H1 (cell line): ENCODE data around the gene FBXL15. TPM values are rescaled to one million over a fixed set of nuclear protein-coding genes. Genes with fewer than 3 reads are reported as not detected.

Source experiments
- CTCF ChIA-PET: fragments of 300-600 bp; sonication (Branson Sonifier 250); formaldehyde crosslinking; loops from one replicate; lab custom pipeline; 2021; ENCODE audit not compliant: partially characterized antibody; lab: Charles Lee
- POLR2A ChIA-PET: fragments of 300-600 bp; sonication (Branson Sonifier 250); formaldehyde crosslinking; loops from one replicate; lab custom pipeline; 2021; ENCODE audit warnings: inconsistent platforms; ENCODE audit not compliant: partially characterized antibody; lab: Charles Lee
- DNase-seq, 2 experiments: peaks; one replicate each; pipeline versions ENCODE4 v3.0.0 to v3.0.0-alpha.2; 2010 to 2022; ENCODE audit warnings: low spot score in 2 of 2, low read depth in 1 of 2, mixed read lengths in 1 of 2
- FAIRE-seq: peaks from 2 replicates; lab custom pipeline; 2011; peaks lifted over from hg19 to GRCh38; lab: Jason Lieb, UNC
- H2AFZ ChIP-seq: 2 replicates; pipeline ENCODE4 v1.8.1; 2012; ENCODE audit warnings: low read length, inconsistent platforms
- H2AK5ac ChIP-seq: 2 replicates; pipeline ENCODE4 v1.6.1; 2013; ENCODE audit warnings: low read depth, low read length
- H2BK120ac ChIP-seq: replicated peaks from 2 replicates; pipeline ENCODE3; 2013; ENCODE audit warnings: low read depth, low read length, inconsistent platforms
- H2BK12ac ChIP-seq: 2 replicates; pipeline ENCODE4 v1.6.1; 2013; ENCODE audit warnings: low read depth, low read length
- H2BK15ac ChIP-seq: 2 replicates; pipeline ENCODE4 v1.6.1; 2013; ENCODE audit warnings: low read length
- H2BK20ac ChIP-seq: 2 replicates; pipeline ENCODE4 v1.6.1; 2013; ENCODE audit warnings: low read length
- H2BK5ac ChIP-seq: 2 replicates; pipeline ENCODE4 v1.6.1; 2013; ENCODE audit warnings: low read depth, low read length
- H3K14ac ChIP-seq: 2 replicates; pipeline ENCODE4 v1.6.1; 2013; ENCODE audit warnings: inconsistent platforms; ENCODE audit not compliant: insufficient read length
- H3K18ac ChIP-seq: 2 replicates; pipeline ENCODE4 v1.6.1; 2013; ENCODE audit warnings: low read length; ENCODE audit errors: extremely low read depth
- H3K23ac ChIP-seq: 2 replicates; pipeline ENCODE4 v1.6.1; 2013; ENCODE audit warnings: inconsistent platforms; ENCODE audit not compliant: insufficient read length
- H3K23me2 ChIP-seq: 2 replicates; pipeline ENCODE4 v1.6.1; 2013; ENCODE audit warnings: low read depth, low read length
- H3K27ac ChIP-seq: 2 replicates; pipeline ENCODE4 v1.6.1; 2011; ENCODE audit warnings: low read depth, low read length, inconsistent platforms
- H3K27me3 ChIP-seq, 4 experiments: replicated peaks in 1 of 4; 1 replicate in 1 of 4; 2 replicates in 3 of 4; pipeline versions ENCODE4 v1.6.1 to v1.8.1; 2011 to 2013; ENCODE audit warnings: low read length in 3 of 4, mild to moderate bottlenecking in 3 of 4, inconsistent platforms in 2 of 4, mixed read lengths in 2 of 4, moderate library complexity in 1 of 4; ENCODE audit not compliant: control insufficient read depth in 3 of 4, insufficient read depth in 3 of 4; ENCODE audit errors: extremely low read depth in 1 of 4
- H3K36me3 ChIP-seq, 4 experiments: 2 replicates each; pipeline versions ENCODE4 v1.6.1 to v1.8.1; 2011 to 2013; ENCODE audit warnings: mild to moderate bottlenecking in 4 of 4, low read length in 3 of 4, moderate library complexity in 2 of 4, control low read depth in 1 of 4, inconsistent platforms in 1 of 4; ENCODE audit not compliant: insufficient read depth in 4 of 4, control insufficient read depth in 2 of 4
- H3K4ac ChIP-seq: replicated peaks from 2 replicates; pipeline ENCODE3; 2013; ENCODE audit warnings: low read length, low read depth, mixed read lengths, inconsistent platforms; ENCODE audit not compliant: insufficient read length
- H3K4me1 ChIP-seq, 4 experiments: replicated peaks in 1 of 4; 1 replicate in 1 of 4; 2 replicates in 3 of 4; pipeline versions ENCODE4 v1.6.1 to v1.8.1; 2011 to 2013; ENCODE audit warnings: low read length in 3 of 4, inconsistent platforms in 2 of 4, mixed read lengths in 1 of 4; ENCODE audit not compliant: insufficient read depth in 4 of 4, control insufficient read depth in 3 of 4
- H3K4me2 ChIP-seq, 2 experiments: 2 replicates each; pipeline versions ENCODE4 v1.6.1 to v1.8.1; 2011 to 2013; ENCODE audit warnings: low read depth in 2 of 2, low read length in 2 of 2, control low read depth in 1 of 2, inconsistent platforms in 1 of 2, mild to moderate bottlenecking in 1 of 2; ENCODE audit not compliant: insufficient read depth in 1 of 2
- H3K4me3 ChIP-seq, 4 experiments: fragments of 200-600, 300-600 bp in 1 of 4; sonication (generic), shearing (Covaris generic), sonication (Bioruptor Twin) in 1 of 4; 2 replicates each; pipeline versions ENCODE4 v1.5.1 to v1.8.1; 2011 to 2016; ENCODE audit warnings: low read length in 4 of 4, low read depth in 3 of 4, control low read depth in 2 of 4, inconsistent platforms in 2 of 4, mild to moderate bottlenecking in 2 of 4, mixed read lengths in 1 of 4, moderate library complexity in 1 of 4; ENCODE audit not compliant: insufficient read depth in 2 of 4; ENCODE audit errors: extremely low read depth in 1 of 4
- H3K56ac ChIP-seq: replicated peaks from 2 replicates; pipeline ENCODE3; 2013; ENCODE audit warnings: low read depth, mild to moderate bottlenecking, mixed read lengths, low read length, inconsistent platforms; ENCODE audit not compliant: insufficient read length
- H3K79me1 ChIP-seq: 2 replicates; pipeline ENCODE4 v1.6.1; 2013; ENCODE audit warnings: low read depth, low read length, control low read depth
- H3K79me2 ChIP-seq, 2 experiments: 2 replicates each; pipeline versions ENCODE4 v1.6.1 to v1.8.1; 2012 to 2013; ENCODE audit warnings: low read length in 2 of 2, mild to moderate bottlenecking in 2 of 2, inconsistent platforms in 1 of 2; ENCODE audit not compliant: insufficient read depth in 2 of 2, control insufficient read depth in 1 of 2
- H3K9ac ChIP-seq, 4 experiments: replicated peaks in 1 of 4; 1 replicate in 1 of 4; 2 replicates in 3 of 4; pipeline versions ENCODE4 v1.6.1 to v1.8.1; 2011 to 2013; ENCODE audit warnings: low read depth in 3 of 4, low read length in 3 of 4, control low read depth in 2 of 4, mild to moderate bottlenecking in 2 of 4, moderate library complexity in 2 of 4, inconsistent platforms in 1 of 4; ENCODE audit errors: extremely low read depth in 1 of 4
- H3K9me3 ChIP-seq, 2 experiments: 2 replicates each; pipeline versions ENCODE4 v1.6.1 to v1.8.1; 2012 to 2013; ENCODE audit warnings: mild to moderate bottlenecking in 2 of 2, moderate library complexity in 2 of 2, control low read depth in 1 of 2, inconsistent platforms in 1 of 2, low read depth in 1 of 2, low read length in 1 of 2, mixed read lengths in 1 of 2; ENCODE audit not compliant: insufficient read depth in 2 of 2
- H4K20me1 ChIP-seq, 2 experiments: replicated peaks in 1 of 2; 2 replicates each; pipeline versions ENCODE3 to v1.8.1; 2011 to 2013; ENCODE audit warnings: inconsistent platforms in 2 of 2, low read length in 2 of 2, mild to moderate bottlenecking in 1 of 2; ENCODE audit not compliant: insufficient read depth in 2 of 2, control insufficient read depth in 1 of 2
- H4K5ac ChIP-seq: 2 replicates; pipeline ENCODE4 v1.6.1; 2013; ENCODE audit warnings: low read length, low read depth, mixed read lengths, inconsistent platforms; ENCODE audit not compliant: insufficient read length
- H4K8ac ChIP-seq: 2 replicates; pipeline ENCODE4 v1.8.0; 2013; ENCODE audit warnings: mild to moderate bottlenecking, moderate library complexity, low read length, inconsistent platforms; ENCODE audit not compliant: insufficient read depth; ENCODE audit errors: extremely low read depth
- H4K91ac ChIP-seq: replicated peaks from 2 replicates; pipeline ENCODE3; 2013; ENCODE audit warnings: low read length, mixed read lengths, inconsistent platforms; ENCODE audit not compliant: insufficient read length
- E2F6 ChIP-seq: IDR thresholded peaks from 2 replicates; pipeline ENCODE4 v1.6.1; 2012; ENCODE audit warnings: inconsistent platforms
- SIX5 ChIP-seq: IDR thresholded peaks from 2 replicates; pipeline ENCODE4 v1.6.1; 2011; ENCODE audit warnings: mild to moderate bottlenecking, low read depth, low read length
- WGBS, 2 experiments: shearing (Covaris generic) in 1 of 2; methylation state at CpG; one replicate each; pipeline versions ENCODE4 v1.1.6 to v1.1.7; 2013 to 2015; ENCODE audit warnings: low lambda C conversion rate in 2 of 2, mixed read lengths in 2 of 2, inconsistent platforms in 1 of 2, low coverage in 1 of 2, missing lambda C conversion rate in 1 of 2; ENCODE audit not compliant: insufficient replicate concordance in 2 of 2, insufficient coverage in 1 of 2, insufficient read length in 1 of 2; ENCODE audit errors: extremely low coverage in 1 of 2, missing lambda C conversion rate in 1 of 2; 5-methylcytosine and 5-hydroxymethylcytosine counted together
- polyA plus RNA-seq, 7 experiments: library from polyadenylated mRNA; depleted of rRNA in 3 of 7; stranded (reverse) in 5 of 7; unstranded in 2 of 7; fragments of >200 nt in 5 of 7; fragments of 200-250 nt in 2 of 7; gene quantifications; 1 replicate in 5 of 7; 2 replicates in 1 of 7; 4 replicates in 1 of 7; pipeline versions ENCODE4 v1.2.1 to v1.2.3, GENCODE V29; 2011 to 2013; ENCODE audit warnings: missing spikeins in 2 of 7, mixed read lengths in 2 of 7
- total RNA-seq: library from RNA; stranded (reverse); fragmentation: NEBNext Ultra II Directional; extraction: Animal tissue kit (Norgen Biotek cat#: 25700); gene quantifications from 2 replicates; pipeline ENCODE4 v1.2.1, GENCODE V29; 2021

FBXL15 gene
- total and polyA plus RNA-seq, 2 of the 8 experiments (the other 6 are each of a cell fraction or from before 2014, with no cell fraction given) = 11.3 to 22.6 TPM

GRCh38 chr10:102408131-102408727, 12.4 kb upstream of the FBXL15 start:
- no peak overlapping the region for H2AFZ ChIP-seq
- no peak overlapping the region for H3K23ac ChIP-seq
- no peak overlapping the region for H4K5ac ChIP-seq
- DNase-seq (no peak), FAIRE-seq (no peak)
- no peaks in the 10 kb centered on the region for H3K36me3 ChIP-seq
- no peak overlapping the region for H2BK120ac ChIP-seq
- no peaks in the 10 kb centered on the region for H3K79me1 ChIP-seq
- H2BK20ac ChIP-seq = no peak overlapping the region
- H3K4me2 ChIP-seq = peak overlapping the region; percentile 88
- H2AK5ac ChIP-seq = peak overlapping the region; percentile 96; the same call in 1 of the 2 replicates
- peaks cover 0 to 8% of the 10 kb centered on the region in 2 experiments for H4K20me1 ChIP-seq
- H3K4me3 ChIP-seq = peak overlapping the region; percentile 55 to 70 (median 57)
- H3K79me2 ChIP-seq = no peaks in the 10 kb centered on the region
- TF ChIP-seq SIX5 = no peak
- TF ChIP-seq E2F6 = 0 out of 2 replicates have a peak, but pooled peaks have one; percentile 18
- H3K14ac ChIP-seq = no peak overlapping the region
- H3K4ac ChIP-seq = no peak overlapping the region
- peaks cover 17 to 52% (median 50%) of the 10 kb centered on the region in 4 experiments for H3K27me3 ChIP-seq
- H3K18ac ChIP-seq = no peak overlapping the region
- H2BK12ac ChIP-seq = peak overlapping the region; percentile 85
- H2BK15ac ChIP-seq = peak overlapping the region; percentile 99
- H2BK5ac ChIP-seq = 0 out of 2 replicates have a peak overlapping the region, but pooled peaks have one; percentile 44
- H3K9me3 ChIP-seq = no peaks in the 10 kb centered on the region
- ChIA-PET CTCF (interaction anchor here (7.2 to 16.4 kb wide), 2 partner anchors 12 to 177 kb away, joined by 79 to 184 read pairs; partner anchors contain the start of genes ELOVL3 and NFKB2), POLR2A (interaction anchor here (1.4 to 5.9 kb wide), 3 partner anchors 9 to 13 kb away, joined by 4 to 33 read pairs (median 7); partner anchors contain the start of genes FBXL15 and NFKB2)
- WGBS, 2 experiments = 66% methylated on average over 12 of the region's 14 CpGs; no CpG with 5 or more reads in 1 of the 2 experiments
- H3K4me1 ChIP-seq = peaks cover 7 to 30% (median 20%) of the 10 kb centered on the region in 4 experiments
- peak overlapping the region; percentile 46 for H4K91ac ChIP-seq
- H3K56ac ChIP-seq = no peak overlapping the region
- no peak overlapping the region; the same call in 1 of the 2 replicates for H4K8ac ChIP-seq
- no peak overlapping the region; a peak in 1 of 7 replicates for H3K9ac ChIP-seq
- H3K23me2 ChIP-seq = peaks cover 26% of the 10 kb centered on the region
- H3K27ac ChIP-seq = no peak overlapping the region
